Thoracic aorta (tissue), 2 donors: Measurements from ENCODE around the gene ATXN1. TPM values are rescaled to one million over a fixed set of nuclear protein-coding genes. Genes with fewer than 3 reads are reported as not detected.

ENCODE experiments used
- ATAC-seq: fragments of 150-250 bp; one replicate; pipeline ENCODE4 v1.8.0; 2017; ENCODE audit warnings: low read depth; ENCODE audit not compliant: insufficient number of reproducible peaks, low FRiP score
- DNase-seq: peaks from one replicate; pipeline ENCODE4 v3.0.0-alpha.2; 2020; ENCODE audit warnings: low spot score
- H3K27ac ChIP-seq, 2 donors: fragments of 200-600 bp; sonication (generic); 1 replicate in 1 of 2; 2 replicates in 1 of 2; pipeline ENCODE4 v1.5.1; 2016; ENCODE audit warnings: mild to moderate bottlenecking in 2 of 2, moderate library complexity in 2 of 2
- H3K27me3 ChIP-seq: fragments of 200-600 bp; sonication (generic); replicated peaks from 2 replicates; pipeline ENCODE4 v1.6.0; 2016; ENCODE audit warnings: mild to moderate bottlenecking; ENCODE audit not compliant: insufficient read depth
- H3K36me3 ChIP-seq: fragments of 200-600 bp; sonication (generic); one replicate; pipeline ENCODE4 v1.5.1; 2016
- H3K4me1 ChIP-seq, 2 donors: fragments of 200-600 bp; sonication (generic); 1 replicate in 1 of 2; 2 replicates in 1 of 2; pipeline versions ENCODE4 v1.5.1 to v1.6.0; 2016; ENCODE audit warnings: low read depth in 2 of 2, mild to moderate bottlenecking in 1 of 2; ENCODE audit not compliant: control insufficient read depth in 1 of 2
- H3K4me3 ChIP-seq: fragments of 200-600 bp; sonication (generic); 2 replicates; pipeline ENCODE4 v1.5.1; 2016; ENCODE audit warnings: mild to moderate bottlenecking
- H3K9me3 ChIP-seq: fragments of 200-600 bp; sonication (generic); 2 replicates; pipeline ENCODE4 v1.5.1; 2016
- total RNA-seq, 2 donors: library from RNA; depleted of rRNA; stranded (reverse); fragments of >200 nt; gene quantifications; one replicate each; pipeline versions ENCODE4 v1.1.0 to v1.2.3, GENCODE V29; 2016
- TF ChIP-seq, protein P1 (sequence below): fragments of 200-600 bp; sonication (generic); IDR thresholded peaks from one replicate; pipeline ENCODE4 v1.5.1; 2019; ENCODE audit warnings: antibody characterized with exemption

Gene ATXN1
- total RNA-seq, 2 donors from 2014 or later: 59.8 to 62.4 TPM

- DNase-seq: no peak
- no peak for ATAC-seq
- Histone ChIP-seq H3K27ac (no peak overlapping the region), H3K4me3 (no peak overlapping the region), H3K9me3 (no peaks in the 10 kb centered on the region), H3K27me3 (no peaks in the 10 kb centered on the region), H3K36me3 (no peaks in the 10 kb centered on the region), H3K4me1 (peaks cover 18 to 55% of the 10 kb centered on the region in 2 donors)
- TF ChIP-seq, protein P1, sequence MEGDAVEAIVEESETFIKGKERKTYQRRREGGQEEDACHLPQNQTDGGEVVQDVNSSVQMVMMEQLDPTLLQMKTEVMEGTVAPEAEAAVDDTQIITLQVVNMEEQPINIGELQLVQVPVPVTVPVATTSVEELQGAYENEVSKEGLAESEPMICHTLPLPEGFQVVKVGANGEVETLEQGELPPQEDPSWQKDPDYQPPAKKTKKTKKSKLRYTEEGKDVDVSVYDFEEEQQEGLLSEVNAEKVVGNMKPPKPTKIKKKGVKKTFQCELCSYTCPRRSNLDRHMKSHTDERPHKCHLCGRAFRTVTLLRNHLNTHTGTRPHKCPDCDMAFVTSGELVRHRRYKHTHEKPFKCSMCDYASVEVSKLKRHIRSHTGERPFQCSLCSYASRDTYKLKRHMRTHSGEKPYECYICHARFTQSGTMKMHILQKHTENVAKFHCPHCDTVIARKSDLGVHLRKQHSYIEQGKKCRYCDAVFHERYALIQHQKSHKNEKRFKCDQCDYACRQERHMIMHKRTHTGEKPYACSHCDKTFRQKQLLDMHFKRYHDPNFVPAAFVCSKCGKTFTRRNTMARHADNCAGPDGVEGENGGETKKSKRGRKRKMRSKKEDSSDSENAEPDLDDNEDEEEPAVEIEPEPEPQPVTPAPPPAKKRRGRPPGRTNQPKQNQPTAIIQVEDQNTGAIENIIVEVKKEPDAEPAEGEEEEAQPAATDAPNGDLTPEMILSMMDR: no peak
These were observed 41.8 kb downstream of the ATXN1 start for GRCh38 chr6:16719488-16719887.

DNA sequence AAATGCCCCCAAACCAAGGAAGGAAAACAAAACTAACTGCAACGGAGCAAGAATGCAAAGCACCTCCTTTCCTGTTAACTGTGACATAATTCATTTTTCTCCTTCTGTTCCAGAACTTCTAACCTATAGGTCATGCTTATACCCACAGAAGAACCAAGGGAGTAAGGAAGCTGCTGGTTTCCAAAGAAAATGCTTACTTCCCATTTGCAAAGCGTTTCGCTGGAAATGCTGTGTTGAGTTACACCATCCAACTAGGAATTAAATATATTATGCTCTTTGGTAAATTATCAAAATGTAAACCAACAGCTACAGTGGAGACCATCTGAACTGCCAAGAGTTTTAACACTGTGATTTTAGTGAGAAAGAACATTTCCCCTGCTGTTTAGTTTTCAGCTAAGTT is 42.9 kb downstream of the ATXN1 start:
- ATAC-seq: no peak

DNA sequence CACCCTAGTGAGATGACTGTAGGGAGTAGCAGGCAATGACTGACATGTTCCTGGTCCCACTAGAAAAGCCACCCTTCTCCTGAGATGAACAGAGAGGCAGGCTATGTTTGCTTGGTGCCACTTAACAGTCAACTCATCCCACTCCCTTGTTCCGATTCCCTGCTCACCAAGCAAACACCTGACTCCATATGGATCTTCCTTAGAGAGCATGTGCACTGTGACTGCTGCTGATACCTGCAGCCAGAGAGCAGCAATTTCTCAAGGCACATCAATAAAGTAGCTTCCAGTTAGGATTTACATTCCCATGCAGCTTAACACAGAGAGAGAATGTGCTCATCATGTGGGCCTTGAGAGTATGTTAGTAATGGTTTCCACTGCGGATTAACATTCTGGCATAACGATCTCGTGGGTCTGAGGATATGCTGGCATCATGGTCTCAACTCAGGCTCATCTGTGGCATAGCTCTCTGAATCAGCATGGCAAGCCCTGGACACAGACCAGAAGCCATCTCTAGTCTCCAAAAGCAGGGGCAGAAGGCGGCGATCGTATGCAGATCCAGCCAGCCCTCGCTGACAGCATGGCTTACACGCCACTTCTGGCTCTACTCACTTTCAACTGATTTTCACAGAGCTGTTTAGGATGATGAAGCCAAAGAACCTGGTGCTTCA is 43.9 kb downstream of the ATXN1 start:
- no peaks in the 10 kb centered on the region for H3K36me3 ChIP-seq
- H3K4me3 ChIP-seq: no peak overlapping the region
- TF ChIP-seq, protein P1: no peak
- no peak for DNase-seq
- peaks cover 11 to 48% of the 10 kb centered on the region in 2 donors for H3K4me1 ChIP-seq
- H3K27me3 ChIP-seq: no peaks in the 10 kb centered on the region
- no peak for ATAC-seq
- H3K9me3 ChIP-seq: no peaks in the 10 kb centered on the region
- H3K27ac ChIP-seq: peak overlapping the region in 1 of 2 donors; percentile 25

More for the DNA sequence above, 42.9 kb downstream of the ATXN1 start:
- TF ChIP-seq, protein P1: no peak
- no peak for DNase-seq
- H3K4me3 ChIP-seq: peak overlapping the region; percentile 7
- H3K9me3 ChIP-seq: no peaks in the 10 kb centered on the region
- no peaks in the 10 kb centered on the region for H3K27me3 ChIP-seq
- peaks cover 11 to 50% of the 10 kb centered on the region in 2 donors for H3K4me1 ChIP-seq
- H3K27ac ChIP-seq: peak overlapping the region; percentile 14 to 25
- H3K36me3 ChIP-seq: no peaks in the 10 kb centered on the region

DNA sequence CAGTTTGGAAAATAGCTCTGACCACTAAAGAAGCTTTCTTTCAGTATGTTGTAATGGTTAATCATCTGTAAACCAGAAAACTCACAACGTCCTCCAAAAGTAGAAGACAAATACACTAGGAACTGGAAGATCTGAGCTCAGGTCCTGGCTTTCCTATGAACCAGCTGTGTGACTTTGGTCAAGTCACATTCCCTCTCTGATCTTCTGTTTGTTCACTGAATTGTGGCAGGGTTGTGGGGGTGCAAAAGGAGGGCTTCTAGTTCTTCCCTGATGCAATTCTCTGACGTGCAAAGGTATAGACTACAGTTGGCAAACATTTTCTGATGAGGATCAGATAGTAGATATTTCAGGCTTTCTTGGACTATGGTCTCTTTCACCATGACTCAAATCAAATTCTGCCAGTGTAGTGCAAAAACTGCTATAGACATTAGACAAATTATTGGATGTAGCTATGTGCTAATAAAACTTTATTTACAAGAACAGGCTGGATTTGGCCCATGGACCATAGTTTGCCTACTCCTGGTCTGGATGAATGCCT is 44.9 kb downstream of the ATXN1 start:
- ATAC-seq (no peak), DNase-seq (no peak)
- Histone ChIP-seq H3K4me3 (no peak overlapping the region), H3K27me3 (no peaks in the 10 kb centered on the region), H3K9me3 (no peaks in the 10 kb centered on the region), H3K4me1 (peaks cover 19 to 50% of the 10 kb centered on the region in 2 donors), H3K36me3 (no peaks in the 10 kb centered on the region), H3K27ac (no peak overlapping the region)
- TF ChIP-seq, protein P1: no peak

DNA sequence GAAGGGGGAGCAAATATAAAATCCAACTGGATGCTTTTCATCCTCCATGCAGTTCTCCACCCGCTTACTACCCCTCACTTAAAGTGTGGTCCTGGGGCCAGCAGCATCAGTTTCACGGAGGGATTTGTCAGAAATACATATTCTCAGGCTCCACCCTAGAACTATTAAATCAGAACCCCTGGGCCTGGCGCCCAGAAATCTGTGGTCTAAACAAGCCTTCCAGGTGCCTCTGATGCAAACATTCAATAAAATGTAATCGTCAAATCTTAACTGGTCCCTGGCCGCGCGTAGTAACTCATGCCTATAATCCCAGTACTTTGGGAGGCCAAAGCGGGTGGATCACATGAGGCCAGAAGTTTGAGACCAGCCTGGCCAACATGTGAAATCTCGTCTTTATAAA is 47.7 kb downstream of the ATXN1 start:
- DNase-seq (no peak), ATAC-seq (no peak)
- Histone ChIP-seq H3K4me3 (no peak overlapping the region), H3K27me3 (no peaks in the 10 kb centered on the region), H3K9me3 (no peaks in the 10 kb centered on the region), H3K36me3 (no peaks in the 10 kb centered on the region), H3K4me1 (peaks cover 18 to 40% of the 10 kb centered on the region in 2 donors), H3K27ac (peak overlapping the region; percentile 72 to 90)
- TF ChIP-seq, protein P1: no peak
